SK-N-SH (cell line): Measurements from ENCODE around the gene NOL4L.

Source experiments
- CHD2 ChIP-seq: fragments of 150-350 bp; IDR thresholded peaks from 2 replicates; pipeline ENCODE4 v1.6.1; 2018; ENCODE audit warnings: low read length; ENCODE audit not compliant: partially characterized antibody
- CTCF ChIP-seq: fragments of 200-600 bp; sonication (generic); IDR thresholded peaks from 2 replicates; pipeline ENCODE4 v1.6.1; 2017; ENCODE audit warnings: antibody characterized with exemption, mild to moderate bottlenecking, moderate library complexity
- EP300 ChIP-seq, 2 experiments: IDR thresholded peaks; 2 replicates each; pipeline versions ENCODE4 v1.4.0 to v1.6.1; 2012; ENCODE audit warnings: borderline replicate concordance in 1 of 2, low read depth in 1 of 2, low read length in 1 of 2
- JUND ChIP-seq: IDR thresholded peaks from 2 replicates; pipeline ENCODE4 v1.4.0; 2012
- NFIC ChIP-seq: IDR thresholded peaks from 2 replicates; pipeline ENCODE4 v1.4.0; 2012; ENCODE audit warnings: borderline replicate concordance
- NRF1 ChIP-seq: IDR thresholded peaks from 2 replicates; pipeline ENCODE4 v1.6.1; 2012; ENCODE audit warnings: low read depth, mild to moderate bottlenecking, low read length
- POLR2AphosphoS5 ChIP-seq: IDR thresholded peaks from 2 replicates; pipeline ENCODE4 v1.6.1; 2012; ENCODE audit warnings: low read depth, low read length
- SMC3 ChIP-seq: IDR thresholded peaks from 2 replicates; pipeline ENCODE4 v1.6.1; 2012; ENCODE audit warnings: low read depth, low read length, improper control_type of control experiment
- TEAD4 ChIP-seq: IDR thresholded peaks from 2 replicates; pipeline ENCODE4 v1.4.0; 2012; ENCODE audit warnings: mild to moderate bottlenecking, borderline replicate concordance; ENCODE audit not compliant: insufficient read depth
- TF ChIP-seq, protein P1 (sequence below): IDR thresholded peaks from 2 replicates; pipeline ENCODE4 v1.4.0; 2012; ENCODE audit warnings: low read depth, borderline replicate concordance
- TF ChIP-seq, protein P2 (sequence below): IDR thresholded peaks from 2 replicates; pipeline ENCODE4; 2012

GRCh38 chr20:32598606-32599005 lies 13.5 kb upstream of the NOL4L start:
- TF ChIP-seq POLR2AphosphoS5 (no peak), NRF1 (no peak), NFIC (no peak), CTCF (no peak), SMC3 (no peak), JUND (no peak), CHD2 (no peak), TEAD4 (no peak), EP300 (IDR thresholded peaks at IDR 0.05; ENCODE audit: borderline replicate concordance in 1 of 2, low read depth in 1 of 2, low read length in 1 of 2) (no peak)
- TF ChIP-seq, protein P1, sequence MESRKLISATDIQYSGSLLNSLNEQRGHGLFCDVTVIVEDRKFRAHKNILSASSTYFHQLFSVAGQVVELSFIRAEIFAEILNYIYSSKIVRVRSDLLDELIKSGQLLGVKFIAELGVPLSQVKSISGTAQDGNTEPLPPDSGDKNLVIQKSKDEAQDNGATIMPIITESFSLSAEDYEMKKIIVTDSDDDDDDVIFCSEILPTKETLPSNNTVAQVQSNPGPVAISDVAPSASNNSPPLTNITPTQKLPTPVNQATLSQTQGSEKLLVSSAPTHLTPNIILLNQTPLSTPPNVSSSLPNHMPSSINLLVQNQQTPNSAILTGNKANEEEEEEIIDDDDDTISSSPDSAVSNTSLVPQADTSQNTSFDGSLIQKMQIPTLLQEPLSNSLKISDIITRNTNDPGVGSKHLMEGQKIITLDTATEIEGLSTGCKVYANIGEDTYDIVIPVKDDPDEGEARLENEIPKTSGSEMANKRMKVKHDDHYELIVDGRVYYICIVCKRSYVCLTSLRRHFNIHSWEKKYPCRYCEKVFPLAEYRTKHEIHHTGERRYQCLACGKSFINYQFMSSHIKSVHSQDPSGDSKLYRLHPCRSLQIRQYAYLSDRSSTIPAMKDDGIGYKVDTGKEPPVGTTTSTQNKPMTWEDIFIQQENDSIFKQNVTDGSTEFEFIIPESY, result no peak
- TF ChIP-seq, protein P2, sequence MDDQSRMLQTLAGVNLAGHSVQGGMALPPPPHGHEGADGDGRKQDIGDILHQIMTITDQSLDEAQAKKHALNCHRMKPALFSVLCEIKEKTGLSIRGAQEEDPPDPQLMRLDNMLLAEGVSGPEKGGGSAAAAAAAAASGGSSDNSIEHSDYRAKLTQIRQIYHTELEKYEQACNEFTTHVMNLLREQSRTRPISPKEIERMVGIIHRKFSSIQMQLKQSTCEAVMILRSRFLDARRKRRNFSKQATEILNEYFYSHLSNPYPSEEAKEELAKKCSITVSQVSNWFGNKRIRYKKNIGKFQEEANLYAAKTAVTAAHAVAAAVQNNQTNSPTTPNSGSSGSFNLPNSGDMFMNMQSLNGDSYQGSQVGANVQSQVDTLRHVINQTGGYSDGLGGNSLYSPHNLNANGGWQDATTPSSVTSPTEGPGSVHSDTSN, result no peak
